Muscle of back (tissue), 13 donors: ENCODE measurements around the gene FLCN. TPM values are rescaled to one million over a fixed set of nuclear protein-coding genes. Genes with fewer than 3 reads are reported as not detected.
"Not testable (repeated sequence)": the region's sequence is repeated elsewhere in the genome, so short reads cannot be mapped to it uniquely, and the experiment has no call there.

Source experiments
- DNase-seq, 3 donors: peaks; one replicate each; pipeline versions ENCODE4 v3.0.0 to v3.0.0-alpha.2; 2013
- long read RNA-seq, 9 donors: transcript quantifications; one replicate each; lab custom pipeline, GENCODE V29; 2026
- polyA plus RNA-seq, 10 donors: library from polyadenylated mRNA; unstranded; fragments of 120-200 nt; gene quantifications; one replicate each; pipeline ENCODE4 v1.2.1, GENCODE V29; 2013; ENCODE audit not compliant: insufficient read length in 10 of 10

FLCN gene, protein sequence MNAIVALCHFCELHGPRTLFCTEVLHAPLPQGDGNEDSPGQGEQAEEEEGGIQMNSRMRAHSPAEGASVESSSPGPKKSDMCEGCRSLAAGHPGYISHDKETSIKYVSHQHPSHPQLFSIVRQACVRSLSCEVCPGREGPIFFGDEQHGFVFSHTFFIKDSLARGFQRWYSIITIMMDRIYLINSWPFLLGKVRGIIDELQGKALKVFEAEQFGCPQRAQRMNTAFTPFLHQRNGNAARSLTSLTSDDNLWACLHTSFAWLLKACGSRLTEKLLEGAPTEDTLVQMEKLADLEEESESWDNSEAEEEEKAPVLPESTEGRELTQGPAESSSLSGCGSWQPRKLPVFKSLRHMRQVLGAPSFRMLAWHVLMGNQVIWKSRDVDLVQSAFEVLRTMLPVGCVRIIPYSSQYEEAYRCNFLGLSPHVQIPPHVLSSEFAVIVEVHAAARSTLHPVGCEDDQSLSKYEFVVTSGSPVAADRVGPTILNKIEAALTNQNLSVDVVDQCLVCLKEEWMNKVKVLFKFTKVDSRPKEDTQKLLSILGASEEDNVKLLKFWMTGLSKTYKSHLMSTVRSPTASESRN
- 10 to 100 TPM; 16.1 to 43.6 (median 22.7) TPM for polyA plus RNA-seq
- long read RNA-seq, donor 1, partial matches to known transcripts: 0 of 4 reads
- long read RNA-seq, donor 1, other reads (novel, unspliced or antisense): 0 of 4 reads
- long read RNA-seq, donor 2, partial matches to known transcripts: 0 of 1 reads
- long read RNA-seq, donor 2, other reads (novel, unspliced or antisense): 0 of 1 reads
- long read RNA-seq, donor 3: 0 reads
- long read RNA-seq, donor 4, partial matches to known transcripts: 0 of 5 reads
- long read RNA-seq, donor 4, other reads (novel, unspliced or antisense): 0 of 5 reads
- long read RNA-seq, donor 5, partial matches to known transcripts: 0 of 2 reads
- long read RNA-seq, donor 5, other reads (novel, unspliced or antisense): 0 of 2 reads
- long read RNA-seq, donor 6, partial matches to known transcripts: 0 of 6 reads
- long read RNA-seq, donor 6, other reads (novel, unspliced or antisense): 0 of 6 reads
- long read RNA-seq, donor 7, partial matches to known transcripts: 0 of 4 reads
- long read RNA-seq, donor 7, other reads (novel, unspliced or antisense): 0 of 4 reads
- long read RNA-seq, donor 8, partial matches to known transcripts: 0 of 2 reads
- long read RNA-seq, donor 8, other reads (novel, unspliced or antisense): 0 of 2 reads
- long read RNA-seq, donor 9: 0 reads

DNA sequence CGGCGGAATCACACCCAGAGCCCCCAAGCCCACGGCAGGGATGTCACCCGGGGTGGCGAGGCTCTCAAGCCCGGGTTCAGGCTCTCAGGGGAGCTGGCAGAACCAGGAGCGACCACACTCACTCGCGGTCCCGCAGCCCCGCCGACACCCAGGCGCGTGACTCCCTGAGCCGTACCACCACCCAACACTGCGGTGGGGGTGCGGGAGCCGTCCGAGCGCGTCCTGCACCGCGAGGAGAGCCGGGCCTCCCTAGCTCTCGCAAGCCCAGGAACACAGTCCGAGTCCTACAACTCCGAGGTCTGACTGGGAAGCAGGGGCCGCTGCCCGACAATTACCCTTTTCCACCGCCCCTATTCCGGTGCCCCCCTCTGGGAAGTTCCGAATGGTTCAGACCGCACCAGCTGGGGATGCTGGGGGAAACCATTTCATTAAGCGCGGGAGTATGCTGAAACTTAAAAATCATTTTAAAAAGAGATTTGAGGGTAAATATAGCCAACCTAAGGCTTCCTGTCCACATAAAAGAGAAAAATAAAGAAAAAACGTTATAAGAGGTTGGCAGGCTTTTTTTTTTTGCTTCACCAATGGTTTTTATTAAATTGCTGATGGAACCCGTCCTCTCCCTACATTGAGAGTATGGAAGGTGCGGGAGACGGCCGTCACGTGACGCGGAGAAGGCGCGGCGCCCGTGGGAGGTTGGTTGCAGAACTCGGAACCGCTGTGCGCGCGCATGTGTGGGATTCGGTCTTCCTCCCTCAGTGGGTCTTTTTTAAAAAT, at the start of gene FLCN:
TSS of gene FLCN (minus strand) at position 143 of the 774 bp plus-strand sequence. CDS start 9,031 bp downstream, outside the sequence.
- DNase-seq: peak; percentile 89 to 96 (median 92)

DNA sequence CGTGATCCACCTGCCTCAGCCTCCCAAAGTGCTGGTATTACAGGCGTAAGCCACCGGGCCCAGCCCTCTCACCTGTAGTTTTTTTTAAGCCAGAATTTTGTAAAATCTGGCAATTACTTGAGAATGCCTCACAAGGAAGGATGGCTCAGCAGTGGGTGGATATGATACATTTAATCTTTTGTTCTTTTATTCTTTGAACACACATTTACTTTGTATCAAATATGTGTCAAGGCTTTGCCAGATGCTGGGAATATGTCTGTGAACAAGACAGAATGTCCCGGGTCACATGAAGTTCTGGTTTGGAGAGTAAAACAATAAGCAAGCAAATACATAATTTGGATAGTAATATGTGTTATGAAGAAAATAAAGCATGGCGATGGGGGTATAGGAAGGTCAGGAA, 49.0 kb upstream of the FLCN start:
- no peak for DNase-seq

DNA sequence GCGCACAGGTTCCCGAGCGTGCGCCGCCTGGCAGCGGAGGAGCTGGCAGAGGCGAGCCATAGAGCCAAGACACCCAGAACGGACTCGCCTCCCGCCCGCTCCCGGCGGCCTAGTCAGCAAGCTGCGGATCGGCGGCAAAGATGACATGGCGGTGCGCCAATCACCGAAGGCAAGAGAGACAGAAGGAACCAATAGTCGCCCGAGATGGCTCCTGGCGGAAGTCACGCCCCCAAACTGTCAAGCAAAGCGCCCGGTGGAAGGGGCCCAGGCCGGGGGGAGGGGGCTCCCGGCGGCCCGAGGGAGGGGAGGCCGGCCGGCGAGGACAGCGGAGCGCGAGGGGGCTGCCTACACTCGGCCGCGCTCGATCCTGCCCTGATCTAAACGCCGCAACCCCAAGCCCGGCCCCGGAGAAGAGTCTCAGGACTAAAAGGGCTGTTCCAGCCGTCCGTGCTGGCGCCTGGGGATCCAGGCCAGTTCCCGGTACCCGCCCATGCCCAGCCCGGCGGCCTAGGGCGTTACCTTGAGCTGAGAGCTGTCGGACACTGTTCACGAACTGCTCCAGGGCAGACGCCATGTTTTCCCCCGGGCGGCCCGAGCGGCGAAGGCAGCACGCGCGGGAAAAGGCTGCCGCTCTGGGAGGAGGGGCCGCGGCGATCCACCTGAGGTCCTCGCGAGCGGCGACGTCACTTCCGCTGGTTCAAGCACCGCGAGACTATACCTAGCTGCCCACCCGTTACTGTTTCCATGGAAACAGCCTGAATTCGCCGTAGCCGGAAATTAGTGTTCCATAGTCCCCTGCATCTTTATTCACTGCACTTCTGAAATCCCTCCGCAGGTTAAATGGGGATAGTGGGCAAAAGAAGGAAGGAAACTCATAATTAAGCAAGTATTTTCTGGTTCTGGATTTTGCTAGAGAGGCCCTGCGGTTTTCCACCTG, 43.9 kb upstream of the FLCN start, which contains the start of gene COPS3:
TSS of gene COPS3 (minus strand) at position 634 of the 937 bp plus-strand sequence. CDS start at position 574, 60 bp downstream.
- peak; percentile 98 to 99 (median 98) for DNase-seq

DNA sequence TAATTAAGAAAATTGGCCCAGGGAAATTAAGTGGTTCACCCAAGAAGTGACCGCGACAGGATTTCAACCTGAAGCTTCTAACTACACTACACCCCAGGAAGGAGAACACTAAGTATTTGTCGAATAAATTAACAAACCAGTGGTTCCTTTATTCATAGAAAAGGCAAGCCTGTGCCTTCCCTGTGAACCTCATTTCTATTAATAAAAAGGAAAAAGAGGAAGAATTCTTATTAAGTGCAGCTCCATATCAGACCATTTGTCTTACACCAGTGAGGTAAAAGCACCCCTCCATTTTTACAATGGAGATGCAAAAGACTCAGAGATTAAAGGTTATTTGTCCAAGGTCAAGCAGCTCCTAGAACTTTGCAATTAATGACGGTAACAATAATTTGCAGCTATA, 42.3 kb upstream of the FLCN start:
- no peak for DNase-seq

DNA sequence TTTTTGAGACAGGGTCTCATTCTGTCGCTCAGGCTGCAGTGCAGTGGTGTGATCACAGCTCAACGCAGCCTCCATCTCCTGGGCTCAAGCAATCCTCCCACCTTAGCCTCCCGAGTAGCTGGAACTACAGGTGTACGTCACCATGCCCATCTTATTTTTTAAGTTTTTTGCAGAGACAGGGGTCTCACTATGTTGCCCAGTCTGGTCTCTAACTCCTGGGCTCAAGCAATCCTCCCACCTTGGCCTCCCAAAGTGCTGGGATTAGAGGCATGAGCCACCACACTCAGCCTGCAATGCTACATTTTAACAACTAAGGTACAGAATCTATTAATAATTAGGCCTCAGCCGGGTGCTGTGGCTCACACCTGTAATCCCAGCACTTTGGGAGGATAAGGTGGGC, 40.5 kb upstream of the FLCN start:
- DNase-seq: not testable (repeated sequence)

DNA sequence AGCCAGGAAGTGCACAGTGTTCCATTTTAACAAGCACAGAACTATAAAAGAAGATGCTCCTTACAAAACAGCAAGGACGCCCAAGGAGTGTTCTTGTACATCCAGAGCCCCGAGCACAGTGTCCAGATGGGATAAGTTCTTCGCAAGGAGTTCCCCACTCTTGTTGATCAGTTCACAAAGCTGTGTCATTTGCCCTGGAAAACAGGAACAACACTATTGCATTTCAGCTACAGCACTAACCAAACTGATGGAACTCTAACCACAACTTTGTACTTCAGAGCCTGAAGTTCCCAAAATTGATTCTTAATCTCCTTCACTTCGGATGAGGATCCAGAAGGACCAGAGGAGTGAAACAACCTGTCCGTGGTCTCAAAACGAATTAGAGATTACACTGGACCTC, 39.0 kb upstream of the FLCN start:
- DNase-seq: no peak

DNA sequence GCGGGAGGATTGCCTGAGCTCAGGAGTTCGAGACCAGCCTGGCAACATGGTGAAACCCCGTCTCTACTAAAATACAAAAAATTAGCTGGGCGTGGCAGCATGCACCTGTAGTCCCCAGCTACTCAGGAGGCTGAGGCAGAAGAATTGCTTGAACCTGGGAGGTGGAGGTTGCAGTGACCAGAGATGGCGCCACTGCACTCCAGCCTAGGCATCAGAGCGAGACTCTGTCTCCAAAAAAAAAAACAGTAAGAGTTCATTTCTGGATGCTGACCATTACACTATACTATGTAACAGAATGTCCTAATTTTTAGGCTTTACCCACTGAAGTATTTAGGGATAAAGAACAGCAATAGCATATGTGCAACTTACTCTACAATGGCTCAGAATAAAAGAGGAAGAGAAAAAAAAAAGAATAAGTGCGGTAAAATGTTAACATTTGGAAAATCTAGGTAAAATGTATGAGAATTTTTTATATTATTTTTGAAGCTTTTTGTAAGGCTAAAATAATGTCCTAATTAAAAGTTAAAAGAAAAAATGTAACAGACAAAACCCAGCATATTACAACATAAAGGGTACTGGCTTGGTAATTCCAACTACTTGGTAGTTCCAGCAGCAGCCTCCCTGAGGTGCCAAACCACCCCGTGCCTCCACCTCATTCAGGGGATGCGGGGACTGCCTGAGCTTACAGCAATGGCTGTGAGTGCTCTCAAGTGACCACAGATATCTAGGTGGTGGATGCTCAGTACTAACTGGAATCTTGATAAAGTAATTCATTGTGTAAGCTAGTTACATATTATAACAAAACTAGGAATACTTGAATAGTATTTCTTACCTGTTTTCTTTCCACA, 33.2 kb upstream of the FLCN start:
- no peak for DNase-seq

DNA sequence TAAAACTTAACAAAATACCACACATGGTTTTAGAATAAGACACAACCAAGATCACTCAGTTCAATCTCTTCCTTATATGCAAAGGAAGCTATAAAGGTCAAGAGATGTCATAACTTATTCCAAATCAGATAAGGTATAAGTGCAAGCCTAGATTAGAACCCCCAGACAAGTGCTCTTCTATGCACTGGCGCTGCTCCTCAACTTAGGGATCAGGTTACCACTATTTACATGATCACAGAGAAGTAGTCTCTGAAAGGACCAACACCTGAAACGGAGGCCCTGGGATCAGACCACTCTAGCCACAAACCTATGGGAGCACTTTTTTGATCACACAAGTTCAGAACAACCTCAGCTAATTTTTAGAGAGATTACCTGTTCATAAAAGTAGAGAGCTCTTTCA, 27.5 kb upstream of the FLCN start:
- no peak for DNase-seq

DNA sequence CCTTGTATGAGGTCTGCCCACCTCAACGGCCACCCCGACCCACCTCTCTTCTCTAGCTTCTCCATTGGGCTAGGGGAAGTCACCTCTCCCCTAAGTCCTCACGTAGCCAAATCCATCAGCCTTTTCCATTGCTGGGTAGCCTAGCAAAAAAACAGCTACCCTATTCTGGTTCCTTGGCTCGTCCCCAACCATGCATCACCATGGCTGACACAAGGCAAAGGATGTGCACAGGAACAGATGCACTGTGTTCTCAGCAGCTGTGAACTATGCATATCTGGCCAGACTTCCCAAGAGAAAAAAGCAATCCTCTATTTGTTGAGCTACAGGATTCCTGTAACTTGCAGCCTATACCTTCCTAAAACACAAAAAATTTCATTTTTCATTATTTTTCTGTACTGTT, 22.0 kb upstream of the FLCN start:
- no peak for DNase-seq

DNA sequence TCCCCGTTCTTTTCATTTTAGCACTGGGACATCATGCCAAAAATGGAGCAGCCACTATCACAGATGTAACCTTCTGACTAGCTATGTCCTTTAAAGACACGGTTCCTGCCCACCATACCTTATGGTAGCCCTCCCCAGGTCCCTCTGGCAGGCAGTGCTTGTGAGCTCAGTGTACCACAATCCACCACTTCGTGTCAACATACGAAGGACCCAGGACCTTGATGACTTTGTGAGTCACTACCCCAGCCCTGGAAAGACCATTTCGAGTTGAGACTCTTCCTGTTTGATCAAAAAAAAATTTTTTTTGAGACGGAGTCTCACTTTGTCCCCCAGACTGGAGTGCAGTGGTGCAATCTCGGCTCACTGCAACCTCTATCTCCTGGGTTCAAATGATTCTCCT, 21.0 kb upstream of the FLCN start:
- DNase-seq: no peak

DNA sequence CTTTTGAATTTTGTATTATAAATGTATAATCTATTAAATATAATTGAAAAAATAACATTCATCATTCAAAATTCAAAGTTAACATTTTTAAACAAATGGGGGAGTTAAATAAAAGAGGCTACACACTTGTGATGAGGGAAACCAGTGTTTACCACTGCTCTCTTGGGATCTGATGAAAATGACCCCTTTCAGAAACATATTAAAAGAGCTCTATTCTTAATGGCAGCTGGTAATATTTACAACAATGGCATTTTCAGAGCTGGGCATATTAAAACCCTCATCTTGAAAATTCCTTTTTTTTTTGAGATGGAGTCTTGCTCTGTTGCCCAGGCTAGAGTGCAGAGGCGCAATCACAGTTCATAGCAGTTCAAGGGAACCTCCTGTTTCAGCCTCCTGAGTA, 19.3 kb upstream of the FLCN start:
- no peak for DNase-seq

DNA sequence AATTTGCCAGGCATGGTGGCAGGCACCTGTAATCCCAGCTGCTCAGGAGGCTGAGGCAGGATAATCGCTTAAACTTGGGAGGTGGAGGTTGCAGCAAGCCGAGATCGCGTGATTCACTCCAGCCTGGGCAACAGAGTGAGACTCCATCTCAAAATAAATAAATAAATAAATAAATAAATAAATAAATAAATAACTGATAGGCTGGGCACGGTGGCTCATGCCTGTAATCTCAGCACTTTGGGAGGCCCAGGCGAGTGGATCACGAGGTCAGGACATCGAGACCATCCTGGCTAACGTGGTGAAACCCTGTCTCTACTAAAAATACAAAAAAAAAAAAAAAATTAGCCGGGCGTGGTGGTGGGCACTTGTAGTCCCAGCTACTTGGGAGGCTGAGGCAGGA, 18.7 kb upstream of the FLCN start:
- not testable (repeated sequence) for DNase-seq

DNA sequence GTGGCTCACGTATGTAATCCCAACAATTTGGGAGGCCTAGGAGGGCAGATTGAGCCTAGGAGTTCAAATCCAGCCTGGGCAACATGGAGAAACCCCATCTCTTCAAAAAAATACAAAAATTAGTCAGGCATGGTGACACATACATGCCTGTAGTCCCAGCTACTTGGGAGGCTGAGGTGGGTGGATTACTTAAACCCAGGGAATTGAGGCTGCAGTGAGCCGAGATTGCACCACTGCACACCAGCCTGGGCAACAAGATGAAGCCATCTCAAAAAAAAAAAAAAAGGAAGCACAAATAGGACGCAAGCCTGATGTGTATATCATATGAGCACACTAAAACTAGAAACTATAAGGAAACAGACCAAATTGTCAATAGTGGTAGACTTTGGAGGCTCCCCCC, 17.1 kb upstream of the FLCN start:
- no peak for DNase-seq

DNA sequence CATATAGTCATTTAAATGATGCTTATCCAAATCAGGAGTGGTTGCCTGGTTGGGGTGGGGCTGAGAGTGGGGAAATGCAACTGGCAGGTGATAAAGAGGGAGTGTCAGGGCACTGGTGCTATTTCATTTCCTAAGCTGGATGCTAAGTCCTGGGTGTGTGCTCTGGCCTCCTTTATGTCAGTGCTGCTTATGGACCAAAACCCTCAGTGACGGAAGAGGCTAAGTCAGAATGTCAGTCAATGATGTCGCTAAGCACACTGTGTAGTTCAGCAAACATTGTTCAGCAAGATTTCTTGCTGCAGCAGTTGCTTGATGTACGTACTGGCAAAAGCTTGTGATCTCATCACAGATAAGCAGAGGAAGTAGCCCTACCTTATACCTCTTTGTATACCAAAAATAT, 16.4 kb upstream of the FLCN start:
- no peak for DNase-seq

DNA sequence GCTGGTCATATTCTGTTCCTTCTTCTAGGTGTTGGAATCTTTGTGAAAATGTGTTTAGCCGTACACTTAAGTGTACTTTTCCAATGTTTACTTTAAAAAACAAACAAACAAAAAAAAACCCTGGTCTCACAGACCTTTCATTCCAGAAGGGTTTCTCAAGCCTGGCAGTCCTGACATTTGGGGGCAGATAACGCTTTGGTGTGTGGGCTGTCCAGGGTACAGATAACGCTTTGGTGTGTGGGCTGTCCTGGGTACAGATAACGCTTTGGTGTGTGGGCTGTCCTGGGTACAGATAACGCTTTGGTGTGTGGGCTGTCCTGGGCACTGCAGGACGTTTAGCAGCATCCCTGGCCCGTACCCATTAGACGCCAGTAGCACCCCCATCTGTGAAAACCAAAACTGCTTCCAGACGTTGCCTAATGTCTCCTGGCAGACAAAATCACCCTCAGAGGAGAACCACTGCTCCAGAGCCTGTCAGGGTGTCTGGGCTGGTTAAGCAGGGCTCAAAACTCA, 15.2 kb upstream of the FLCN start:
- DNase-seq: no peak

DNA sequence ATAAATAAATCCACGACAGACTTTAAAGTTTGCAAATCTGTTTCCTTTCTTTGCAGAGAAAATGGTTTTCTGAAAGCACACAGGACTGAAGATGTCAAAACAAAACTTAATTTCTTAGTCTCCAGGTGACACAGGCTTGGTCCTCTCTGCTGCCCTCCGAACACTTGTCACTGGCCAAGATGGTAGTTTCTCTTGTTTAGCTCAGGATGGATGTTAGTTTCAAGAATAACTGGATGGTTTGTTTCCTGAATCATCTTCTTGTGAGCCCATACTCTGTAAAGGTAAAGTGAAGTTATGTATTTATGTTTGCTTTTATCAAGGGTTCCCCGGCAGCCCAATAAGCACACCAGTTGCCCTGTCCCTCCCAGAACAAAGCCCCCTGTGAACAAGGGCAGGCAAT, 9.9 kb upstream of the FLCN start:
- DNase-seq: no peak

DNA sequence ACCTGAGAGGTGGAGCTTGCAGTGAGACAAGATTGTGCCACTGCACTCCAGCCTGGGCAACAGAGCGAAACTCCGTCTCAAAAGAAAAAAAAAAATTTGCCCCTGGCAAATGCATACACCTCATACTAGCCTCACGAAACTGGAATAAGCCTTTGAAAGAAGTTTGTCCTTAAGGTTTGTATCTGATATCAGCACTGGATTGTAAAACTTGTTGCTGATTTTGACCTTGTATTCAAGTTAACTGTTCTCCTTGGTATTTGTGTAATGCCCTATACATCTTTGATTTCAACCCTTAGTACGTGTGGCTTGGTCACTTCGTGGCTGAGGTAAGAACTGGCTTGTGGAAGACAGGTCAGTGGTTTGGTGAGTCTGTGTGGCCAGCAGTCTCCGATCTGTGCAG, 6.2 kb upstream of the FLCN start:
- no peak for DNase-seq

DNA sequence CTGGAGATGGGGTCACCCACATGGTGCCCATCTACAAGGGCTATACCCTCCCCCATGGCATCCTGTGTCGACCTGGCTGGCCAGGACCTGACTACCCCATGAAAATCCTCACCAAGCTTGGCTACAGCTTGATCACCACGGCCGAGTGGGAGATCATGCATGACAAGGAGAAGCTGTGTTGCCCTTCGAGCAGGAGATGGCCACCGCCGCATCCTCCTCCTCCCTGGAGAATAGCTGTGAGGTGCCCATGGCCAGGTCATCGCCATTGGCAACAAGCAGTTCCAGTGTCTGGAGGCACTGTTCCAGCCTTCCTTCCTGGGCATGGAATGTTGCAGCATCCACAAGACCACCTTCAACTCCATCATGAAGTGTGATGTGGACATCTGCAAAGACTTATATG, 5.3 kb upstream of the FLCN start:
- no peak for DNase-seq

DNA sequence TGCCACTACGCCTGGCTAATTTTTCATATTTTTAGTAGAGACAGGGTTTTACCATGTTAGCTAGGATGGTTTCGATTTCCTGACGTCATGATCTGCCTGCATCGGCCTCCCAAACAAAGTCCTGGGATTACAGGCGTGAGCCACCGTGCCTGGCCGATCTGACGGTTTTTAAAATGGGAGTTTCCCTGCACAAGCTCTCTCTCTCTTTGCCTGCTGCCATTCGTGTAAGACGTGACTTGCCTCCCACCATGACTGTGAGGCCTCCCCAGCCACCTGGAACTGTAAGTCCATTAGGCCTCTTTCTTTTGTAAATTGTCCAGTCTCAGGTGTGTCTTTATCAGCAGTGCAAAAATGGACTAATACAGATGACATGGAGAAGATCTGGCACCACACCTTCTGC, 4.7 kb upstream of the FLCN start:
- DNase-seq: no peak
